IMR-90 (cell line): Measurements from ENCODE around the gene VWA8. TPM values are rescaled to one million over a fixed set of nuclear protein-coding genes. Genes with fewer than 3 reads are reported as not detected.

Source experiments
- ATAC-seq: fragments of 200-7000 bp; cut with Tn5 transposase; 2 replicates; pipeline ENCODE4 v1.9.1; 2020; ENCODE audit warnings: low read depth, mild to moderate bottlenecking, moderate library complexity
- BruUV-seq: library from RNA; stranded (reverse); fragments of 400-500 nt; replicated peaks from 2 replicates; lab custom pipeline; 2021; lab: Mats Ljungman, UMichigan
- CTCF ChIA-PET: fragments of 300-600 bp; formaldehyde crosslinking; extraction: SDS; loops from one replicate; lab custom pipeline; 2021; ENCODE audit warnings: antibody characterized with exemption; lab: Yijun Ruan, JAX
- POLR2A ChIA-PET: fragments of 300-600 bp; sonication (Branson Sonifier 250); formaldehyde crosslinking; loops from one replicate; lab custom pipeline; 2022; ENCODE audit warnings: antibody characterized with exemption; ENCODE audit not compliant: unreplicated experiment; lab: Charles Lee
- DNase-seq: peaks from one replicate; pipeline ENCODE4 v3.0.0; 2013
- H2AFZ ChIP-seq: replicated peaks from 2 replicates; pipeline ENCODE3; 2013; ENCODE audit warnings: low read length, mild to moderate bottlenecking; ENCODE audit not compliant: poor library complexity
- H2AK5ac ChIP-seq: 2 replicates; pipeline ENCODE4 v1.6.1; 2013; ENCODE audit warnings: low read depth, low read length, inconsistent platforms
- H2AK9ac ChIP-seq: replicated peaks from 2 replicates; pipeline ENCODE3; 2013; ENCODE audit warnings: mild to moderate bottlenecking, low read depth, low read length, moderate library complexity; ENCODE audit not compliant: poor library complexity
- H2BK120ac ChIP-seq: 2 replicates; pipeline ENCODE4 v1.6.1; 2013; ENCODE audit warnings: low read depth, low read length, inconsistent platforms
- H2BK15ac ChIP-seq: 3 replicates; pipeline ENCODE4 v1.6.1; 2013; ENCODE audit warnings: low read depth, low read length, inconsistent platforms
- H2BK20ac ChIP-seq: 2 replicates; pipeline ENCODE4 v1.6.1; 2013; ENCODE audit warnings: low read depth, mild to moderate bottlenecking, inconsistent platforms, low read length, moderate library complexity
- H2BK5ac ChIP-seq: 2 replicates; pipeline ENCODE4 v1.6.1; 2013; ENCODE audit warnings: mild to moderate bottlenecking, low read depth, low read length, inconsistent platforms; ENCODE audit not compliant: poor library complexity, severe bottlenecking
- H3K14ac ChIP-seq: replicated peaks from 2 replicates; pipeline ENCODE4 v1.6.1; 2013; ENCODE audit warnings: low read depth, low read length, inconsistent platforms
- H3K18ac ChIP-seq: 2 replicates; pipeline ENCODE4 v1.6.1; 2013; ENCODE audit warnings: low read depth, low read length, control low read depth
- H3K23ac ChIP-seq: 2 replicates; pipeline ENCODE4 v1.6.1; 2013; ENCODE audit warnings: low read depth, low read length, inconsistent platforms
- H3K27ac ChIP-seq: 2 replicates; pipeline ENCODE4 v1.5.1; 2013; ENCODE audit warnings: mild to moderate bottlenecking, control low read depth, low read length; ENCODE audit not compliant: insufficient read depth
- H3K27me3 ChIP-seq: 2 replicates; pipeline ENCODE4 v1.6.1; 2013; ENCODE audit warnings: low read length; ENCODE audit not compliant: control insufficient read depth, insufficient read depth
- H3K36me3 ChIP-seq: 2 replicates; pipeline ENCODE4 v1.6.1; 2013; ENCODE audit warnings: low read length, mixed read lengths; ENCODE audit not compliant: control insufficient read depth, insufficient read depth
- H3K4ac ChIP-seq: 2 replicates; pipeline ENCODE4 v1.6.1; 2013; ENCODE audit warnings: low read depth, low read length, inconsistent platforms
- H3K4me1 ChIP-seq: 2 replicates; pipeline ENCODE4 v1.6.1; 2013; ENCODE audit warnings: low read length, mixed read lengths; ENCODE audit not compliant: control insufficient read depth, insufficient read depth
- H3K4me2 ChIP-seq: 2 replicates; pipeline ENCODE4 v1.6.1; 2013; ENCODE audit warnings: low read depth, mild to moderate bottlenecking, control low read depth, low read length, moderate library complexity
- H3K4me3 ChIP-seq: 2 replicates; pipeline ENCODE4 v1.5.1; 2013; ENCODE audit warnings: low read depth, mild to moderate bottlenecking, control low read depth, low read length, moderate library complexity; ENCODE audit not compliant: insufficient read depth
- H3K56ac ChIP-seq: 2 replicates; pipeline ENCODE4 v1.6.1; 2013; ENCODE audit warnings: low read length, inconsistent platforms; ENCODE audit not compliant: insufficient read depth; ENCODE audit errors: extremely low read depth
- H3K79me1 ChIP-seq, 2 experiments: 2 replicates each; pipeline ENCODE4 v1.6.1; 2013; ENCODE audit warnings: low read length in 2 of 2, inconsistent platforms in 1 of 2, low read depth in 1 of 2
- H3K9ac ChIP-seq: 2 replicates; pipeline ENCODE4 v1.6.1; 2013; ENCODE audit warnings: low read depth, low read length, control low read depth
- H3K9me1 ChIP-seq: 2 replicates; pipeline ENCODE4 v1.6.1; 2013; ENCODE audit warnings: low read length, inconsistent platforms; ENCODE audit not compliant: insufficient read depth
- H3K9me3 ChIP-seq: 2 replicates; pipeline ENCODE4 v1.6.1; 2013; ENCODE audit warnings: low read length; ENCODE audit not compliant: control insufficient read depth, insufficient read depth
- H4K20me1 ChIP-seq: 2 replicates; pipeline ENCODE4 v1.6.1; 2013; ENCODE audit warnings: low read length, inconsistent platforms; ENCODE audit not compliant: insufficient read depth
- H4K5ac ChIP-seq: 2 replicates; pipeline ENCODE4 v1.6.1; 2013; ENCODE audit warnings: mild to moderate bottlenecking, low read depth, low read length, control low read depth
- H4K8ac ChIP-seq, 2 experiments: 2 replicates each; pipeline ENCODE4 v1.6.1; 2013; ENCODE audit warnings: low read depth in 2 of 2, low read length in 2 of 2, control low read depth in 1 of 2, inconsistent platforms in 1 of 2
- H4K91ac ChIP-seq: 2 replicates; pipeline ENCODE4 v1.6.1; 2013; ENCODE audit warnings: low read depth, low read length, inconsistent platforms; ENCODE audit not compliant: insufficient read depth
- ELK1 ChIP-seq: fragments of 150-350 bp; IDR thresholded peaks from 2 replicates; pipeline ENCODE4 v1.6.1; 2016; ENCODE audit warnings: low read depth, mild to moderate bottlenecking, low read length, moderate library complexity, borderline replicate concordance
- MAZ ChIP-seq: IDR thresholded peaks from 2 replicates; pipeline ENCODE4 v1.6.1; 2012; ENCODE audit warnings: low read depth, mild to moderate bottlenecking, low read length, improper control_type of control experiment, moderate library complexity, borderline replicate concordance
- MXI1 ChIP-seq: IDR thresholded peaks from 2 replicates; pipeline ENCODE4 v1.6.1; 2012; ENCODE audit warnings: low read depth, mild to moderate bottlenecking, low read length, moderate library complexity, borderline replicate concordance
- POLR2A ChIP-seq: IDR thresholded peaks from 2 replicates; pipeline ENCODE4 v1.6.1; 2012; ENCODE audit warnings: mild to moderate bottlenecking, low read depth, low read length
- RFX5 ChIP-seq: IDR thresholded peaks from 2 replicates; pipeline ENCODE4 v1.8.0; 2012; ENCODE audit warnings: low read depth, mild to moderate bottlenecking, low read length, moderate library complexity
- WGBS, 2 experiments: methylation state at CpG; one replicate each; pipeline versions ENCODE4 v1.1.5 to v1.1.7; 2013; ENCODE audit warnings: missing lambda C conversion rate in 2 of 2; ENCODE audit not compliant: insufficient read length in 1 of 2; ENCODE audit errors: extremely low coverage in 2 of 2; 5-methylcytosine and 5-hydroxymethylcytosine counted together
- dilution Hi-C: fragments of 300-500 bp; cut with HindIII; formaldehyde crosslinking; loops from one replicate; pipeline ENCODE4 v1.14.3; 2018; ENCODE audit warnings: low sequenced_read_pairs; ENCODE audit not compliant: unreplicated experiment
- in situ Hi-C: fragments of 300-500 bp; cut with MboI; formaldehyde crosslinking; loops from 3 replicates; pipeline ENCODE4 v1.14.3; 2019; ENCODE audit warnings: low sequenced_read_pairs, inconsistent platforms, mixed read lengths
- intact Hi-C: fragments of 100-400 bp; cut with micrococcal nuclease; formaldehyde crosslinking; loops from 2 replicates; pipeline ENCODE4 v1.10.0; 2022
- polyA plus RNA-seq, 3 experiments: library from polyadenylated mRNA; depleted of rRNA; stranded (reverse); fragments of >200 nt; gene quantifications; 2 replicates each; pipeline ENCODE4 v1.2.3, GENCODE V29; 2012; ENCODE audit warnings: low replicate concordance in 1 of 3
- total RNA-seq: library from RNA; depleted of rRNA; stranded (reverse); fragments of >200 nt; gene quantifications from 2 replicates; pipeline ENCODE4 v1.2.3, GENCODE V29; 2012

VWA8 gene
- total and polyA plus RNA-seq, 2 of the 4 experiments (the other 2 are of a cell fraction), result 5.9 to 18.3 TPM

GRCh38 chr13:41713405-41713804 is 247.5 kb downstream of the VWA8 start:
- no peak for DNase-seq
- Histone ChIP-seq H3K4me1 (no peaks in the 10 kb centered on the region), H3K23ac (no peak overlapping the region), H3K9me1 (no peaks in the 10 kb centered on the region), H2AFZ (no peak overlapping the region), H3K9ac (no peak overlapping the region), H4K20me1 (no peaks in the 10 kb centered on the region), H3K4me2 (no peak overlapping the region), H4K91ac (no peak overlapping the region), H2BK15ac (no peak overlapping the region), H3K4ac (no peak overlapping the region), H3K27ac (no peak overlapping the region), H2AK5ac (no peak overlapping the region), H3K56ac (no peak overlapping the region), H3K4me3 (no peak overlapping the region), H3K18ac (no peak overlapping the region), H2BK20ac (no peak overlapping the region), H2BK120ac (no peak overlapping the region), H2AK9ac (no peak overlapping the region), H3K14ac (no peak overlapping the region), H4K5ac (no peak overlapping the region), H3K27me3 (no peaks in the 10 kb centered on the region), H3K36me3 (no peaks in the 10 kb centered on the region), H2BK5ac (no peak overlapping the region), H4K8ac (no peak overlapping the region), H3K9me3 (no peaks in the 10 kb centered on the region), H3K79me1 (no peaks in the 10 kb centered on the region)
- no peak for ATAC-seq
- intact Hi-C loops, result no loop called here
- WGBS, 2 experiments, result no CpG with 5 or more reads among the region's 1 CpG
- dilution Hi-C loops, result no loop called here
- in situ Hi-C loops, result no loop called here
- BruUV-seq, result no TSS peak
- ChIA-PET CTCF (no interaction called here), POLR2A (no interaction called here)
- TF ChIP-seq MAZ (no peak), MXI1 (no peak), POLR2A (no peak), ELK1 (no peak), RFX5 (no peak)
